Breast epithelium (tissue), 3 donors: ENCODE data around the gene ITPR2.

ENCODE experiments used
- CTCF ChIP-seq, 3 donors: fragments of 450-650 bp; IDR thresholded peaks; one replicate each; pipeline ENCODE4 v1.5.1; 2016 to 2017; ENCODE audit warnings: antibody characterized with exemption in 3 of 3, mild to moderate bottlenecking in 3 of 3, moderate library complexity in 3 of 3
- POLR2A ChIP-seq: fragments of 450-650 bp; IDR thresholded peaks from one replicate; pipeline ENCODE4 v1.6.1; 2016; ENCODE audit warnings: antibody characterized with exemption, mild to moderate bottlenecking, moderate library complexity

DNA sequence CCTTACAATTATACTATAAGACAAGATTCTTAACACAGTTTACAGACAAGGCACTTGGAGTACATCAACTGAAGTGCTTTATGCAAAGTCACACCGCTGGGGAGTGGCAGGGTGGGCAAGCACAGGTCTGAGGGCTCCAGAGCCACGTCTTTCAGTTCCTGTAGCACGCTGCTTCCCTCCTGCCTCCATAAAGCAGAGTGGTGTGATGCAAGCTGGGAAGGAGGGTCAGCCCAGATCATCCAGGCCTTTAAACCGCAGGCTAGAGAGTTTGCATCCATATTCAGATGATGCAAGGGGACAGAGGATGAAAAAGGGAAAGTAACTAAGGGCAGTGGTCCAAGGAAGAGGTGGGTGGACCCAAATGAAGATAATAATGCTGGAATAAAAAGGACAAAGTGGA, 132.6 kb downstream of the ITPR2 start:
- TF ChIP-seq CTCF (IDR thresholded peaks at IDR 0.05), result no peak
- TF ChIP-seq POLR2A, result no peak
